Fibroblast of lung (primary cell): ENCODE measurements around the gene FAM193B. TPM values are rescaled to one million over a fixed set of nuclear protein-coding genes. Genes with fewer than 3 reads are reported as not detected.

Experiments
- DNase-seq, 2 donors: peaks; one replicate each; pipeline versions ENCODE4 v3.0.0 to v3.0.0-alpha.2; 2010; ENCODE audit warnings: low read depth in 2 of 2
- H2AFZ ChIP-seq: 2 replicates; pipeline ENCODE4 v1.5.1; 2012; ENCODE audit warnings: low read length, control low read depth, inconsistent platforms
- H3K27ac ChIP-seq: 2 replicates; pipeline ENCODE4 v1.5.1; 2011; ENCODE audit warnings: low read length, control low read depth; ENCODE audit not compliant: insufficient read depth
- H3K27me3 ChIP-seq: 2 replicates; pipeline ENCODE4 v1.5.1; 2011; ENCODE audit warnings: mild to moderate bottlenecking, low read length; ENCODE audit not compliant: control insufficient read depth, insufficient read depth
- H3K36me3 ChIP-seq: 2 replicates; pipeline ENCODE4 v1.5.1; 2011; ENCODE audit warnings: low read length; ENCODE audit not compliant: control insufficient read depth, insufficient read depth
- H3K4me1 ChIP-seq: 2 replicates; pipeline ENCODE4 v1.5.1; 2011; ENCODE audit warnings: low read length; ENCODE audit not compliant: control insufficient read depth, insufficient read depth; ENCODE audit errors: extremely low read depth
- H3K4me2 ChIP-seq: 2 replicates; pipeline ENCODE4 v1.5.1; 2011; ENCODE audit warnings: low read length, control low read depth; ENCODE audit not compliant: insufficient read depth; ENCODE audit errors: extremely low read depth
- H3K4me3 ChIP-seq, 4 experiments: fragments of 200-600 bp in 1 of 4; sonication (generic) in 1 of 4; replicated peaks in 1 of 4; 2 replicates each; pipeline ENCODE4 v1.5.1; 2011 to 2016; ENCODE audit warnings: low read length in 4 of 4, low read depth in 3 of 4, mild to moderate bottlenecking in 3 of 4, control low read depth in 2 of 4, inconsistent platforms in 1 of 4, mixed read lengths in 1 of 4; ENCODE audit not compliant: insufficient read depth in 1 of 4; ENCODE audit errors: control extremely low read depth in 1 of 4
- H3K79me2 ChIP-seq: 2 replicates; pipeline ENCODE4 v1.5.1; 2012; ENCODE audit warnings: mild to moderate bottlenecking, low read length, inconsistent platforms; ENCODE audit not compliant: control insufficient read depth, insufficient read depth
- H3K9ac ChIP-seq: 2 replicates; pipeline ENCODE4 v1.5.1; 2011; ENCODE audit warnings: mild to moderate bottlenecking, low read length, control low read depth; ENCODE audit not compliant: insufficient read depth
- H3K9me3 ChIP-seq: 2 replicates; pipeline ENCODE4 v1.5.1; 2012; ENCODE audit warnings: low read depth, low read length; ENCODE audit not compliant: control insufficient read depth, insufficient read depth
- H4K20me1 ChIP-seq: 2 replicates; pipeline ENCODE4 v1.5.1; 2011; ENCODE audit warnings: low read length; ENCODE audit not compliant: control insufficient read depth, insufficient read depth; ENCODE audit errors: extremely low read depth
- CTCF ChIP-seq, 2 donors: IDR thresholded peaks in 1 of 2; conservative IDR thresholded peaks in 1 of 2; 1 replicate in 1 of 2; 2 replicates in 1 of 2; pipeline ENCODE4 v1.5.1; 2011 to 2012; ENCODE audit warnings: low read length in 2 of 2, control low read depth in 1 of 2, inconsistent platforms in 1 of 2, low read depth in 1 of 2, mild to moderate bottlenecking in 1 of 2
- EZH2 ChIP-seq: IDR thresholded peaks from 2 replicates; pipeline ENCODE4 v1.5.1; 2012; ENCODE audit warnings: low read length, control low read depth, mild to moderate bottlenecking; ENCODE audit errors: missing control alignments
- polyA plus RNA-seq, 2 donors: library from polyadenylated mRNA; depleted of rRNA in 1 of 2; stranded (reverse) in 1 of 2; unstranded in 1 of 2; fragments of >200 nt; gene quantifications; 2 replicates each; pipeline ENCODE4 v1.2.1, GENCODE V29; 2011 to 2012; ENCODE audit warnings: missing spikeins in 1 of 2
- total RNA-seq: library from RNA; depleted of rRNA; stranded (reverse); fragments of >200 nt; gene quantifications from 2 replicates; pipeline ENCODE4 v1.2.1, GENCODE V29; 2014

FAM193B gene
- total and polyA plus RNA-seq, 2 donors (not counting 1 experiment from before 2014, with no cell fraction given) = 27.9 to 28.4 TPM

- H3K4me2 ChIP-seq = no peak overlapping the region
- no peaks in the 10 kb centered on the region for H4K20me1 ChIP-seq
- peak in 1 of 2 donors; percentile 81 for DNase-seq
- peaks cover 18% of the 10 kb centered on the region for H3K36me3 ChIP-seq
- H2AFZ ChIP-seq = no peak overlapping the region
- H3K27ac ChIP-seq = peak overlapping the region; percentile 25
- TF ChIP-seq EZH2 (no peak), CTCF (conservative IDR thresholded peaks at IDR 0.05 in 1 of 2, IDR thresholded peaks at IDR 0.05 in 1 of 2; ENCODE audit: low read depth in 1 of 2, low read length in 2 of 2) (no peak)
- no peaks in the 10 kb centered on the region for H3K27me3 ChIP-seq
- no peak overlapping the region for H3K4me3 ChIP-seq
- no peak overlapping the region for H3K9ac ChIP-seq
- peaks cover 33% of the 10 kb centered on the region for H3K4me1 ChIP-seq
- peaks cover 54% of the 10 kb centered on the region for H3K79me2 ChIP-seq
- H3K9me3 ChIP-seq = no peaks in the 10 kb centered on the region
These were observed 15.0 kb downstream of the FAM193B start for GRCh38 chr5:177539411-177539810.

GRCh38 chr5:177538876-177539275 is 15.5 kb downstream of the FAM193B start:
- Histone ChIP-seq H3K79me2 (peaks cover 50% of the 10 kb centered on the region), H4K20me1 (no peaks in the 10 kb centered on the region), H3K9ac (no peak overlapping the region), H3K4me3 (no peak overlapping the region), H3K27me3 (no peaks in the 10 kb centered on the region), H2AFZ (no peak overlapping the region), H3K4me2 (no peak overlapping the region), H3K36me3 (peaks cover 18% of the 10 kb centered on the region), H3K4me1 (peaks cover 31% of the 10 kb centered on the region), H3K27ac (no peak overlapping the region), H3K9me3 (no peaks in the 10 kb centered on the region)
- DNase-seq = no peak
- no peak for TF ChIP-seq CTCF (conservative IDR thresholded peaks at IDR 0.05 in 1 of 2, IDR thresholded peaks at IDR 0.05 in 1 of 2; ENCODE audit: low read depth in 1 of 2, low read length in 2 of 2)
- TF ChIP-seq EZH2 = no peak

- TF ChIP-seq EZH2 (no peak), CTCF (conservative IDR thresholded peaks at IDR 0.05 in 1 of 2, IDR thresholded peaks at IDR 0.05 in 1 of 2; ENCODE audit: low read depth in 1 of 2, low read length in 2 of 2) (no peak)
- Histone ChIP-seq H3K36me3 (peaks cover 23% of the 10 kb centered on the region), H3K27ac (peak overlapping the region; percentile 74), H3K9me3 (no peaks in the 10 kb centered on the region), H3K9ac (peak overlapping the region; percentile 4), H3K4me1 (peaks cover 28% of the 10 kb centered on the region), H2AFZ (no peak overlapping the region), H3K4me2 (peak overlapping the region; percentile 52), H4K20me1 (no peaks in the 10 kb centered on the region), H3K79me2 (peaks cover 43% of the 10 kb centered on the region), H3K4me3 (no peak overlapping the region), H3K27me3 (no peaks in the 10 kb centered on the region)
- DNase-seq = peak; percentile 29 to 85
These were observed 16.7 kb downstream of the FAM193B start for GRCh38 chr5:177537389-177538361.
